NCI-H1417 treated with DMSO at 0.1 percent for 48 hours (cell line): ENCODE results near the gene PCBP2.

ENCODE experiments used
- DNase-seq: peaks from one replicate; lab custom pipeline; 2025; lab: John Stamatoyannopoulos, UW

The PCBP2 gene

GRCh38 chr12:53493610-53494391, 41.9 kb downstream of the PCBP2 start:
- DNase-seq: no peak

GRCh38 chr12:53495903-53496751, 44.2 kb downstream of the PCBP2 start:
- DNase-seq: no peak

GRCh38 chr12:53496752-53497032, 44.8 kb downstream of the PCBP2 start:
- no peak for DNase-seq

- no peak for DNase-seq
Observed at GRCh38 chr12:53497461-53497860, 45.6 kb downstream of the PCBP2 start.

- no peak for DNase-seq
Observed at GRCh38 chr12:53498235-53498630, 46.3 kb downstream of the PCBP2 start.

- DNase-seq: no peak
Observed at GRCh38 chr12:53499266-53500141, 47.6 kb downstream of the PCBP2 start, which contains the start of gene MAP3K12. Gene MAP3K12 (minus strand): TSS chr12:53499458. CDS start chr12:53487391, 12,067 bp downstream.

- no peak for DNase-seq
Observed at GRCh38 chr12:53500142-53500775, 48.4 kb downstream of the PCBP2 start.

- peak; percentile 100 for DNase-seq
Observed at GRCh38 chr12:53500776-53501614, 49.1 kb downstream of the PCBP2 start, which contains the start of gene TARBP2. Gene TARBP2 (plus strand): TSS chr12:53501283. CDS start chr12:53501409, 126 bp downstream.

- no peak for DNase-seq
Observed at GRCh38 chr12:53501615-53502181, 49.8 kb downstream of the PCBP2 start.

- no peak for DNase-seq
Observed at GRCh38 chr12:53502331-53502730, 50.4 kb downstream of the PCBP2 start.

GRCh38 chr12:53502983-53503728, 51.3 kb downstream of the PCBP2 start:
- DNase-seq: no peak

GRCh38 chr12:53504004-53504920, 52.4 kb downstream of the PCBP2 start:
- no peak for DNase-seq

- DNase-seq: no peak
Observed at GRCh38 chr12:53505086-53505485, 53.2 kb downstream of the PCBP2 start.

- no peak for DNase-seq
Observed at GRCh38 chr12:53505555-53506449, 53.9 kb downstream of the PCBP2 start.

- no peak for DNase-seq
Observed at GRCh38 chr12:53506450-53506785, 54.5 kb downstream of the PCBP2 start.

- no peak for DNase-seq
Observed at GRCh38 chr12:53506881-53507602, 55.1 kb downstream of the PCBP2 start, which contains the start of gene NPFF. Gene NPFF (minus strand): TSS chr12:53507484. CDS start chr12:53507474, 10 bp downstream.

GRCh38 chr12:53507603-53507885, 55.6 kb downstream of the PCBP2 start:
- no peak for DNase-seq
